GM21825 (cell line): Measurements from ENCODE around the gene GMPS.
"Not testable (repeated sequence)": the region's sequence is repeated elsewhere in the genome, so short reads cannot be mapped to it uniquely, and the experiment has no call there.

Experiments used
- ATAC-seq: cut with Tn5 transposase; IDR thresholded peaks from one replicate; pipeline ENCODE4 v1.9.1; 2021; ENCODE audit warnings: mild to moderate bottlenecking, moderate library complexity; ENCODE audit not compliant: unreplicated experiment

GMPS gene

GRCh38 chr3:155934230-155934629 is 63.8 kb downstream of the GMPS start:
- ATAC-seq, result no peak

- no peak for ATAC-seq
Observed at GRCh38 chr3:155938409-155938808, 68.0 kb downstream of the GMPS start.

- no peak for ATAC-seq
Observed at GRCh38 chr3:155941354-155941753, 70.9 kb downstream of the GMPS start.

GRCh38 chr3:155944081-155944480 is 73.6 kb downstream of the GMPS start:
- ATAC-seq, result no peak

GRCh38 chr3:155946178-155946577 is 75.7 kb downstream of the GMPS start:
- ATAC-seq, result no peak

- no peak for ATAC-seq
Observed at GRCh38 chr3:155948476-155948875, 78.0 kb downstream of the GMPS start.

- ATAC-seq, result no peak
Observed at GRCh38 chr3:155949453-155950217, 79.2 kb downstream of the GMPS start.

- no peak for ATAC-seq
Observed at GRCh38 chr3:155956508-155957411, 86.3 kb downstream of the GMPS start.

GRCh38 chr3:155957412-155957880 is 87.0 kb downstream of the GMPS start:
- no peak for ATAC-seq

- ATAC-seq, result no peak
Observed at GRCh38 chr3:155958676-155959075, 88.2 kb downstream of the GMPS start.

- ATAC-seq, result no peak
Observed at GRCh38 chr3:155960060-155960459, 89.6 kb downstream of the GMPS start.

GRCh38 chr3:155961044-155961443 is 90.6 kb downstream of the GMPS start:
- ATAC-seq, result not testable (repeated sequence)

GRCh38 chr3:155963570-155963969 is 93.1 kb downstream of the GMPS start:
- no peak for ATAC-seq

GRCh38 chr3:155970398-155970797 is 99.9 kb downstream of the GMPS start:
- ATAC-seq, result no peak

GRCh38 chr3:155972885-155973584 is 102.6 kb downstream of the GMPS start:
- ATAC-seq, result no peak

- ATAC-seq, result no peak
Observed at GRCh38 chr3:155978324-155978723, 107.9 kb downstream of the GMPS start.

- ATAC-seq, result no peak
Observed at GRCh38 chr3:155979746-155980145, 109.3 kb downstream of the GMPS start.

- no peak for ATAC-seq
Observed at GRCh38 chr3:155981669-155982068, 111.2 kb downstream of the GMPS start.

- no peak for ATAC-seq
Observed at GRCh38 chr3:155983834-155984474, 113.5 kb downstream of the GMPS start.

GRCh38 chr3:155984791-155985417 is 114.5 kb downstream of the GMPS start:
- ATAC-seq, result no peak
